ENCODE measurements around the gene SUOX.

GRCh38 chr12:56034586-56035332, 37.7 kb downstream of the SUOX start:
- no peak for TF ChIP-seq CTCF (conservative IDR thresholded peaks at IDR 0.05; ENCODE audit: low read depth, low read length)
- TF ChIP-seq ELK1 (IDR thresholded peaks at IDR 0.05; ENCODE audit: borderline replicate concordance, low read depth, low read length) = no peak
- no peak for TF ChIP-seq RAD21 (IDR thresholded peaks at IDR 0.05; ENCODE audit: low read length)
- no peak for TF ChIP-seq CEBPB (IDR thresholded peaks at IDR 0.05; ENCODE audit: low read depth, low read length)
- TF ChIP-seq POLR2A (IDR thresholded peaks at IDR 0.05; ENCODE audit: low read depth, low read length) = no peak
- TF ChIP-seq NFE2L2 (IDR thresholded peaks at IDR 0.05; ENCODE audit: low read depth, low read length) = no peak
- no peak for TF ChIP-seq SMC3 (IDR thresholded peaks at IDR 0.05; ENCODE audit: low read depth, low read length)
- no peak for TF ChIP-seq MAZ (IDR thresholded peaks at IDR 0.05; ENCODE audit: borderline replicate concordance, low read depth, low read length)
- no peak for TF ChIP-seq BHLHE40 (IDR thresholded peaks at IDR 0.05; ENCODE audit: low read depth, low read length)
- no peak for TF ChIP-seq CHD1 (IDR thresholded peaks at IDR 0.05; ENCODE audit: low read depth, low read length)
- no peak for TF ChIP-seq MAFK (IDR thresholded peaks at IDR 0.05; ENCODE audit: low read depth, low read length)
- TF ChIP-seq USF2 (IDR thresholded peaks at IDR 0.05; ENCODE audit: low read depth, low read length) = no peak
- TF ChIP-seq RCOR1 (IDR thresholded peaks at IDR 0.05; ENCODE audit: insufficient replicate concordance, low read length) = no peak
- no peak for TF ChIP-seq RFX5 (IDR thresholded peaks at IDR 0.05; ENCODE audit: low read depth, low read length)

Data from IMR-90 (cell line).